NOMO-1 treated with dmso at 0.1 percent for 144 hours (cell line): ENCODE results near the gene APC2.

ENCODE experiments used
- DNase-seq: peaks from one replicate; lab custom pipeline; 2025; ENCODE audit not compliant: unreplicated experiment; lab: John Stamatoyannopoulos, UW

The APC2 gene

DNA sequence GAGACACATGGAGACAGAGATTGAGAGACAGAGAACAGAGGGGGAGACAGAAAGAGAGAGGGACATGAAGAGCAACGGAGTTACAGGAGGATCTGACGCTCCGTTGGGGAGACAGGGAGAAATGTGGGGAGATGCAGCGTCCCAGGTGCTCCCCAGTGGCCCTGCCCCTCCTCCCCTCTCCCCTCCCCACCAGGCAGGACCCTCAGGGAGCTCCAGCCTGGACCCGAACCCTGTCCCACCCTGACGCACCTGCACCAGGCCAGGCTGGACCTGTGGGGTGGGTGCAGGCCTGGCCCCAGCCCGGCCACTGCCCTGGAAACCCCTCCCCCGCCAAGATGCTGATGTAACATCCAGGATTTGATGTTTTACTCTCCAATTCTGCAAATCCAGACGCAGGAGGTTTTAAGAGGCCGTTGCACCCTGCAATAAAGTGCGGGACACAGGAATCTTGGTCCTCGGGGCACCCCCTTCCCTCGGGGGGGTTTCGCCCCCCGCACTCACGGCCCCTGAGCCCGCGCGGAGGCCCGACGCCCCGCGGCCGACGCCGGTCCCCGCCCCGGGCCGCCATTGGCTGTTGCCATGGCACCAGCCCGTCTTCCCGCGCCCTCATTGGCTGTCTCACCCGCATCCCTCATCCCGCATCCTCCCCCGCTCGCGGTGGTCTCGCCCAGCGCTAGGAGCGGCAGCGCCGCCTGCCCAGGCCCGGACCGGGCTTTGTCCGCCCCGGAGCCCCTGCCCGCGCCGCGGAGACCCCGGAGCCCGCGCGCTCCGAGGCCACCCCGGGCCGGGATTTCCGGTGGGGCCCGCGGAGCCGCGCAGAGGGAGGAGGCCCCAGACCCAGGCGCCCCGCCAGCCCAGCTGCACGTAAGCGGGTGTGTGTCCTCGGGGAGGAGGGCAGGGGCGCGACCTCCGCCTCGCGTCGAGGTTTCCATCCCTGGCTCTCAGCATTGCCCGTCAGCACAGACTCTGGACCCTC lies at the start of gene APC2:
APC2 (plus strand) TSS at position 655 of the 976 bp plus-strand sequence. CDS start 2,881 bp downstream, outside the sequence.
- no peak for DNase-seq

GRCh38 chr19:1400281-1401137 lies 49.4 kb upstream of the APC2 start:
- peak; percentile 12 for DNase-seq

GRCh38 chr19:1401138-1401888 lies 48.6 kb upstream of the APC2 start, which contains the start of gene GAMT:
Gene GAMT, minus strand, starts transcription at chr19:1401542. Its CDS starts 66 bp downstream, at chr19:1401476.
- DNase-seq: no peak

GRCh38 chr19:1401889-1402217 lies 48.1 kb upstream of the APC2 start:
- no peak for DNase-seq

DNA sequence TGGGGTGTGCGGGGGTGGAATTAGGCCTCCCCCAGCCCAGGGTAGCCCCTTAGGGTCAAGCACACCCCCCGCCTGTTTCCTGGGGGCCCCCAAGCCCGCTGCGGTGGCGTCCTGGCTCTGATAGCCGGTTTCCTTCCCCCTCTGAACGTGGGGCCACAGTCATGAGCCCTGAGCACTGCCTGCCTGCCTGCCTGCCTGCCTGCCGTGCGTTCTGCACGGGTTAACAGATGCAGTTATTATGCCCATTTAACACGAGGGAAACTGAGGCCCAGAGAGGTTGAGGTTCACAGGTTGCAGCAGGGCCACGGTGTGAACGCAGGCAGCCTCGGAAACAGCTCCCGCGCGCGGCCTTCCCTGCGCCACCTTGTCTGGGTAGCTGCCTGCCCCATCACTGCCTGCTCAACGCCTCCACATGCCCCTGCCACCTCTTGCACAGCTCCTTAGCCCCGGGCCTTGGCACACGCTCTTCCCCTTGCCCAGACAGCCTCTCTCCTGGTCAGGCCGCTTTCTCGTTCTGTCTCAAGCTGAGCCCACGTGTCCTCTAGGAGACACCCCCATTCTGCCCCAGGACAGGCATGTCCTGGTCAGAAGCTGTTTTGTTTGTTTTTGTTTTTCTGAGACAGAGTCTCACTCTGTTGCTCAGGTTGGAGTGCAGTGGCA lies 47.4 kb upstream of the APC2 start:
- DNase-seq: no peak

DNA sequence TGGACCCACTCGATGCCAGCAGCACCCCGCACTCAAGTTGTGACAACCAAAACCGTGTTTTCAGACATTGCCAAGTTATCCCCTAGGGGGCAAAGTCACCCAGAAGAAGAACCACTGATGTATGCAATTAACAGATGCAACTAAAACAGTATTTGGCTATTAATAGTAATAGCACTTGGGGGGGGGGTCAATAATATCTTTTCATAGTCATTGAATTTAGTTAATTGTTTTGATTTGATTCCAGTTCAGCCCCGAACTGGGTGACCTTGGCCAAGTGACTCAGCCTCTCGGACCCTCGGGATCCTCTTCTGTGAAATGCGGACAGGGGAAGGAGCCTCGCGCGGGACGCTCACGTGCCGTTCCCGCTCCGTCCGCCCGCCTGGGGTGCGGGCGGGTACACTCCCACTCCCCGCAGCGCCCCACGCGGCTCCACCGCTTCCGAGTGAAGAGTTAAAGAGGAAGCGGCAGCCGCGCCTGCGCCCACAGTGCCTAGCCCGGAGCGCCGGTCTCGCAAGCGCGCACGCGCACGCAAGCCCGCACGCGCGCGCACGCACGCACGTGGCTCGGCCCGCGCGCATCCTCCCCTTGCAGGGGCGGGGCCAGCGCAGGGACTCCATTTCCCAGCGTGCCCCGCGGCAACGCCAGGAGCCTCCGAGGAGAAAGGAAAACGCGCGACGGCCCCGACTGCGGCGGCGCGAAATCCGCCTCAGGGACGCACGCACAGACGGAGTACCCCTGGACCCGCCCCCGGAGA lies 43.0 kb upstream of the APC2 start:
- DNase-seq: peak; percentile 91

DNA sequence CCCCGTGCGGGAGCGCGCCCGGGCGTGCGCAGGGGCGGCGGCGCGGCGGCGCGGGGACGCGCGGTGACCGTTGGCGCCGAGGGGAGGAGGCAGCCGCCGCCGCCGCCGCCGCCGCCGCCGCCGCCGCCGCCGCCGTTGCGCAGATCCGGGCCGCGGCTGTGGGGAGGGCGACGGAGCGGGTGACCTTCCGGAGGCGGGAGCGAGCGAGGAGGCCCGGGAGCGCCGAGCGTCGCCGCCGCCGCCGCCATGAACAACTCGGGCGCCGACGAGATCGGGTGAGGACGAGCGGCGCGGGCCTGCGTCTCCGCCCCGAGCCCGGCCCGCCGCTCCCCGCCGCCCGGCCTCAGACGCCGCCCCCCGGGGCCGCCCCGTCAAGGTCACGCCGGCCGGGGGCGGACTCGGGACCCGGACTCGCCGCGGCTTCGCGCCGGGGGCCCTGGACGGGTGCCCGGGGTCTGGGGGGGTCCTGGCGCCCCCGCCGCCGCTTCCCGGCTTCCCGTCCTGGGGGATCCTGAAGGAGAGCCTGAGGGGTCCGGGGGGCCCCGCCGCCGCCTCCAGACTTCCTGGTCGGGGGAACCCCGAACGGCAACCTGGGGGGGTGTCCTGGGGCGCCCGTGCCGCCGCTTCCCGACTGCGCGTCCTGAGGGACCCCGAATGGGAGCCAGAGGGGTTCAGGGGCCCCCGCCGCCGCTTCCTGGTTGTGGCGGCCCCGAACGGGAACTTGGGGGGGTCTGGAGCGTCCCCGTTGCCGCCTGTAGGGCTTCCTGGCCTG lies 42.2 kb upstream of the APC2 start, which contains the start of gene DAZAP1:
DAZAP1 (plus strand) TSS at position 59 of the 772 bp plus-strand sequence; CDS start at position 247, 188 bp downstream.
- no peak for DNase-seq

DNA sequence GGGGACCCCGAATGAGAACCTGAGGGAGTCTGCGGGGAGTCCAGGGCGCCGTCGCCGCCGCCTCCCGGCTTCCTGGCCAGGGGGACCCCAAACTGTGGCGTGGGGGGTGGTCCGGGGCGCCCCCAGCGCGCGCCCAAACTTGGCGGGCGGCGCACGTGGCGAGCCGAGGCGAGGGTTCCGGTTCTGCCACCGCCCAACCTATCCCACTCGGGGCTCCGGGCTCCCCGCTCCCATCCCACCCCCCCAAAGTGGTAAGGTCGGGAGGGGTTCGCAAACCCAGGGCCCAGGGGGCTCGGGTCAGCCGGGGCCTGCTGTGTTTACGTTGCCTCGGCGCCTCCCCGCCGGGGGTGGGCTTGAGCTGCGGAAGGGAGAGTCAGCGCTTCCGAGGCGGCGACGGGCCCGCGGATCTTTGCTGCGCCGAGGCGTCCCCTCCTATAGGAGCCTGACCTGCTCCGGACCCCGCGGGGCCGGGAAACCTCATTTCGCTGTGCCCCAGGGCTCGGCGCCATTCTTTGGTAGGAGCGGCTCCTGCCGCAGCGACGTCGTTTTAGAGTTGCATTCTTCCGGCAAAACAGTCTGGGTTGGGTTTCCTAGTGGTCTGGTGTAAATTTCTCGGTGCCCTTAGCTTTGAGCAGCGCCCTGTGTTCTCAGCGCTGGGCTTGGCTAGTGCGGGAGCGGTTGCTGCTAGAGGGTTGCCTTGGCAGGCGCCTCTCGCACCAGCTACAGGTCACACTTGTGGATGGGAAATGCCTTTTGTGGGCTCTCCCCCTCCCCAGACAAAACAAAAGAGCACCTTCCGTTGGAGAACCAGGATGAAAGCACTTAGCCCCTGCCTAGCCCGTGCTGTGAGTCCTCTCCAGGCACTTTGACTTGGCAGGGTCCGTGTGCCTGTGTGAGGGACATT lies 41.4 kb upstream of the APC2 start:
- DNase-seq: peak; percentile 21

- DNase-seq: no peak
These were observed 40.5 kb upstream of the APC2 start for GRCh38 chr19:1409204-1410005.

- DNase-seq: no peak
These were observed 39.7 kb upstream of the APC2 start for GRCh38 chr19:1410136-1410786.

DNA sequence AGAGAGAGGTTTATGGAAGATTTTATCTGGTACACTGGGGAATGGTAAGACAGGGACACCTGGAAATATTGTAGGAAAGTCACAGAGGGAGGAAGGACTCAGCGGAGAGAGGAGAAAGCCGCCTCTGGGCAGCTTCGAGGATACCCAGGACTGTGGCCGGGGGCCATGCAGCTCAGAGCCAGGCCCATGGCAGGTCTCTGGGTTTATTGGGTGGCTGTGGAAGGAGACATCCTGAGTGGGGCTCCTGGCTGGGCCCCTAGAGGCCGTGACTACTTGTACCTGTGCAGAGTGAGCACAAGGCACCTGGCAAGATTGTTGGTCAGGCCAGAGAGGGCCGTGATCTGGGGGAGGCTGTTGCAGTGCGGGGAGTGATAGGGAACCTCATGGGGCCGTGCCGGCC lies 39.1 kb upstream of the APC2 start:
- no peak for DNase-seq

- DNase-seq: no peak
These were observed 38.4 kb upstream of the APC2 start for GRCh38 chr19:1411255-1412191.

GRCh38 chr19:1412323-1412923 lies 37.5 kb upstream of the APC2 start:
- DNase-seq: no peak

- no peak for DNase-seq
These were observed 36.7 kb upstream of the APC2 start for GRCh38 chr19:1412995-1413800.
